Measurements from ENCODE around the gene NDUFC2.
"Not testable (repeated sequence)": the region's sequence is repeated elsewhere in the genome, so short reads cannot be mapped to it uniquely, and the experiment has no call there.

Gene NDUFC2

DNA sequence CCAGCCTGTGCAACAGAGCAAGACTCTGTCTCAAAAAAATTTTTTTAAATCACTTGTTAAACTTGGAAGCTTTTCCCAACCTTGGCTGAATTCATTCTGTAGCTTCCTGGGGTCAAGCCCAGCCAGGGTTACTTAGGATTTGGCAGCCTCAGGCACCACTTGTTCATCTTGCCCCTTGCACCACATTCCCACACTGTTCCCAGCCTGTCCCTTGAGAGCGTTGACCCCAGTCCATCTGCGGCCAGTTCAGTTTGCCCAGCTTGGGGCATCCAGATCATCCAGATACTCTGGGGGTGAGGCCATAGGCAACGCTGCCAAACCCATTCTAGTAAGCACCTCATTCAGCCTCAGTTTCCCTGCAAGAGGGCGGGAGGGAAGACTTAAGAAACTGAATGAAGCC, 24.7 kb downstream of the NDUFC2 start:
- no peaks in the 10 kb centered on the region for H3K27me3 Mint-ChIP-seq
- no peak overlapping the region for H3K4me3 Mint-ChIP-seq
- no peak overlapping the region for H3K27ac Mint-ChIP-seq
- no peaks in the 10 kb centered on the region for H3K9me3 Mint-ChIP-seq
- intact Hi-C loops (cut with micrococcal nuclease), result no loop called here
- H3K36me3 Mint-ChIP-seq (ENCODE audit: low read depth), result no peaks in the 10 kb centered on the region
- H3K4me1 Mint-ChIP-seq (ENCODE audit: low read depth), result peaks cover 9% of the 10 kb centered on the region

DNA sequence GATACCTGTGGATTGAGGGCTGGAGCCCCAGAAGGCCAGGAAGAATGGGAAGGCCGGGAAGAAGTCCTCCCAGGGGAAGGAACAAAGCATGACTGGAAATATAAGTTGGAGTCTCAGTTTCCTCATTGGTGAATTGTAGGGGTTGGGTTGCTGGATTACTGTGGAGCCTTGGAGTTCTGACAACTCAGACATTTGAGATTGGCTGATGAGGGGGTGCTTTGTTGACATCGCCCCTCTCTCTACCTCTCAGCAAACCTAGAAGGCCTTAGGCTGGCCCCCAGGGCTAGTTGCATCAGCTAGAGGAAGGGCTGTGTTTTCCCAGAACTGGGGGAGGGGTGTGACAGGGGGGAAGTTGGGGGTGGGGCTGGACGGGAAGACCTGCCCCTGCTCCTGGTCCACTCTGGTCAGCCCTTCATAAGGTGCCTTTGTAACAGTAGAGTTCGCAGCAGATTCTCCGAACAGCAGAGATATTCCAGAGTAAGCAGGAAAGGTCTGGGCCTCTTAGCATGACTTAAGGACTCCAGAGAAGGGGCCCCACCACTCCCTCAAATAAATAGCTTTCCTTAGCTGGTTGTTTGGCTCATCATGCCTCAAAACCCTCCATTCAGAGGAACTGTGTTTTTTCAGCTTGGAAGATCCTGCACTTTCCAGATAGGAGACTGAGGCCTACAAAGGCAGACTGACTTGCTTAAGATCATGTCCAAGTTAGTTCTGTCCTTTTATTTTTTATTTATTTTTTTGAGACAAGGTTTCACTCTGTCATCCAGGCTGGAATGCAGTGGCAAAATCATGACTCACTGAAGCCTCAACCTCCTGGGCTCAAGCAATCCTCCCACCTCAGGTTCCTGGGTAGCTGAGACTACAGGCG, 28.5 kb downstream of the NDUFC2 start:
- H3K4me1 Mint-ChIP-seq (ENCODE audit: low read depth), result peaks cover 13% of the 10 kb centered on the region
- H3K36me3 Mint-ChIP-seq (ENCODE audit: low read depth), result no peaks in the 10 kb centered on the region
- H3K9me3 Mint-ChIP-seq, result no peaks in the 10 kb centered on the region
- no peaks in the 10 kb centered on the region for H3K27me3 Mint-ChIP-seq
- H3K4me3 Mint-ChIP-seq, result no peak overlapping the region
- intact Hi-C loops (cut with micrococcal nuclease), result no loop called here
- H3K27ac Mint-ChIP-seq, result no peak overlapping the region

DNA sequence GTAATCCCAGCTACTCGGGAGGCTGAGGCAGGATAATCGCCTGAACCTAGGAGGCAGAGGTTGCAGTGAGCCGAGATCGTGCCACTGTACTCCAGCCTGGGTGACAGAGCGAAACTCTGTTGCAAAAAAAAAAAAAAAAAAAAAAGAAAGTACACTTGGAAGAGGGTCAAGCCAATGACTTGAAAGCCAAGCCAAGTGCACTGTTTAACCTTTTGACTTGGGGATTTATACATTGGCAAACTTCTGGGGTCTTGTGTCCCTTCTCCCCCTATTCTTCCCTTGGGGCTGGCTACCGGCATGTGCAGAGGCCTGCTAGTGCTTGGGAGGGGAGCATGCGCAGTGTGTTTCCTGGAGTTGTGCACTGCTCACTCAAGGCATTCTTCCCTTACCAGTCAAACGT, 30.3 kb downstream of the NDUFC2 start:
- Mint-ChIP-seq H3K4me1 (ENCODE audit: low read depth) (peaks cover 21% of the 10 kb centered on the region), H3K27ac (no peak overlapping the region), H3K4me3 (no peak overlapping the region), H3K27me3 (peaks cover 6% of the 10 kb centered on the region), H3K36me3 (ENCODE audit: low read depth) (no peaks in the 10 kb centered on the region), H3K9me3 (no peaks in the 10 kb centered on the region)
- intact Hi-C loops (cut with micrococcal nuclease), result no loop called here

DNA sequence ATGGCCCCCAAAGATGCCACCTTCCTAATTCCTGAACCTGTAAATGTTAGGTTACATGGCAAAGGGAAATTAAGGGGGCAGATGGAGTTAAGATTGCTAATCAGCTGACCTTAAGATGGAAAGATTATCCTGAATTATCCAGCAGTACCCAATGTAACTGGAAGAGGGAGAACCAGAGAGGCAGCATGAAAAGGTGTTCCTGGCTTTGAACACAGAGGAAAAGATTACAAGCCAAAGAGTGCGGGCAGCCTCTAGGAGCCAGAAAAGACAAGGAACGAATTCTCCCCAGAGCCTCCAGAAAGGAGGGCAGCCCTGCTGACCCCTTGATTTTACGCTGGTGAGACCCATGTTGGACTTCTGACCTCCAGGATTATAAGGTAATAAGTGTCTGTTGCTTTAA, 31.1 kb downstream of the NDUFC2 start:
- peaks cover 10% of the 10 kb centered on the region for H3K27me3 Mint-ChIP-seq
- peaks cover 21% of the 10 kb centered on the region for H3K4me1 Mint-ChIP-seq (ENCODE audit: low read depth)
- H3K27ac Mint-ChIP-seq, result no peak overlapping the region
- H3K4me3 Mint-ChIP-seq, result no peak overlapping the region
- H3K36me3 Mint-ChIP-seq (ENCODE audit: low read depth), result no peaks in the 10 kb centered on the region
- intact Hi-C loops (cut with micrococcal nuclease), result no loop called here
- H3K9me3 Mint-ChIP-seq, result no peaks in the 10 kb centered on the region

DNA sequence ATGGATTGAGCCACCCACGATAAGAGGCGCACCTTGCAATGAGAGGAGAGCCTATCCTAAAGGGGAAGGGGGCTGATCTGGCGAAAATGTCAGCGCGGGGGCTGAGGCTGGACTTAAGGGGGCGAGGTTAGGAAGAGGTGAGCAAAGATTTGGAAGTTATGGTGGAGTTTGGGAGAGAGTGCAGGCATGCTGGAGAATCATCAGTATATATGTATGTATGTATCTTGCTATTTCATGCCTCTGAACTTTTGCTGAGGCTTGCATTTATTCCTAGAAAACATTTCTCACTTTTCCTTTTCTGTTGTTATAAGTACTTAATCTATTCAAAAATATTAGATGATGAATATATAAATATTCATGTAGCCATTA, 33.2 kb downstream of the NDUFC2 start:
- H3K4me3 Mint-ChIP-seq, result no peak overlapping the region
- intact Hi-C loops (cut with micrococcal nuclease), result no loop called here
- no peaks in the 10 kb centered on the region for H3K9me3 Mint-ChIP-seq
- H3K36me3 Mint-ChIP-seq (ENCODE audit: low read depth), result no peaks in the 10 kb centered on the region
- peaks cover 21% of the 10 kb centered on the region for H3K4me1 Mint-ChIP-seq (ENCODE audit: low read depth)
- H3K27ac Mint-ChIP-seq, result no peak overlapping the region
- peaks cover 10% of the 10 kb centered on the region for H3K27me3 Mint-ChIP-seq

DNA sequence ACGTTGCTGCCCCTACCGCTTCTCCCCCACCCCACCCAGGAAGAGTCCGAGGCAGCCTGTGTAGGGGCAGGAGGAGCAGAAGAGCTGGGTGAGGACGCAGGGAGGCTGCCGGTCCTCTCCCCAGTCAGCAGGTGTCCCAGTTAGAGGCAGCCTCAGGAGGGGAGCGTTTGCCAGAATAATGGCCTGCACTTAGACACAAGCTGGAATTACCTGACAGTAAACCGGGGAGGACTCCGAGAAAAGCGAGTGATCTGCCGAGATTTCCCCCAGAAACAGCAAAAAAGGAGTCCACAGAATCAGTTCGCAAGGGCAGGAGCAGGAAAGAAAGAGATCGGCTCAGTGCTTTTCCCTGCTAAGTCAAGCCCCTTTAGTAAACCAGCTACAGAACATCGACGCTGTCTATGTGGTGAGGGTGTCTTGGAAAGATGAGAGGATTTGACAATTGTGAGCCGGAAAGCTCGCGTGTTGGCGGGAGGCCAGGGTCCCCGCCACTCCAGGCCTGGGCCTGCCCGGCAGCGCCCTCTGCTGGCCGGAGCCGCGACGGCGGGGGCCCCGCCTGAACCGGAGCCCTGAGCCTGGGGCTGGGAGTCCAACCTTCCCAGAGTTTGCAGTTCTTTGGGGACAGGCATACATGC, 33.7 kb downstream of the NDUFC2 start:
- H3K4me1 Mint-ChIP-seq (ENCODE audit: low read depth), result peaks cover 16% of the 10 kb centered on the region
- no peaks in the 10 kb centered on the region for H3K9me3 Mint-ChIP-seq
- H3K36me3 Mint-ChIP-seq (ENCODE audit: low read depth), result no peaks in the 10 kb centered on the region
- H3K27ac Mint-ChIP-seq, result no peak overlapping the region
- peak overlapping the region; percentile 60 for H3K4me3 Mint-ChIP-seq
- peaks cover 10% of the 10 kb centered on the region for H3K27me3 Mint-ChIP-seq
- intact Hi-C loops (cut with micrococcal nuclease), result no loop called here

DNA sequence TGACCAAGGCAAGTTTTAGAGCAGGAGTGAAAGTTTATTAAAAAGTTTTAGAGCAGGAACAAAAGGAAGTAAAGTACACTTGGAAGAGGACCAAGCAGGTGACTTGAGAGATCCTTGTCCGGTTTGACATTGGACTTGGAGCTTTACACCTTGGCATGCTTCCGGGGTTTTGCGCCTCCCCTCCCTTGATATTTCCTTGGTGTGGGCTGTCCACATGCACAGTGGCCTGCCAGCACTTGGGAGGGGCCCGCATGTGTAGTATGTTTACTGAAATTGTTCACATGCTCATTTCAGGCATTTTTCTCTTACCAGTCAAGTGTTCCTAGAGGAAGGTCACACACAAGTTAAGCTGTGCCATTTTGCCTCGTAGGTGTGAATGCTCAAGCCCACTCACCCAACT, 35.0 kb downstream of the NDUFC2 start:
- Mint-ChIP-seq H3K36me3 (ENCODE audit: low read depth) (no peaks in the 10 kb centered on the region), H3K27me3 (peaks cover 10% of the 10 kb centered on the region), H3K4me1 (ENCODE audit: low read depth) (peaks cover 21% of the 10 kb centered on the region), H3K9me3 (no peaks in the 10 kb centered on the region), H3K4me3 (no peak overlapping the region), H3K27ac (no peak overlapping the region)
- intact Hi-C loops (cut with micrococcal nuclease), result no loop called here

DNA sequence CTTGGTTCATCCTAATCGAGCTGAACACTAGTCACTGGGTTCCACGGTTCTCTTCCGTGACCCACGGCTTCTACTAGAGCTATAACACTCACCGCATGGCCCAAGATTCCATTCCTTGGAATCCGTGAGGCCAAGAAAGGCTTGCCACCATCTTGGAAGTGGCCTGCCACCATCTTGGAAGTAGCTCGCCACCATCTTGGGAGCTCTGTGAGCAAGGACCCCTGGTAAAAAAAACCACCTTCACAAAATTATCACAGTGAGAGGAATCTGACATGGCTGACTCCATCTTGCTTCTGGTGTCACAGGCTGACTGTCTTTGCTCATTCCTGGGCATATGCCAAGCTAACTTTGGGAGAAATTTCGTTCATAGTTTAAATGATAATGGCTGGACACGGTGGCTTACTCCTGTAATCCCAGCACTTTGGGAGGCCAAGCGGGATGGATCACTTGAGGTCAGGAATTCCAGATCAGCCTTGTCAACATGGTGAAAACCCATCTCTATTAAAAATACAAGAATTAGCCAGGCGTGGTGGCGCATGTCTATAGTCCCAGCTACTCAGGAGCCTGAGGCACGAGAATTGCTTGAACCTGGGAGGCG, 37.7 kb downstream of the NDUFC2 start:
- Mint-ChIP-seq H3K4me3 (no peak overlapping the region), H3K27ac (peak overlapping the region; percentile 2), H3K4me1 (ENCODE audit: low read depth) (peaks cover 28% of the 10 kb centered on the region), H3K27me3 (peaks cover 10% of the 10 kb centered on the region), H3K9me3 (no peaks in the 10 kb centered on the region), H3K36me3 (ENCODE audit: low read depth) (no peaks in the 10 kb centered on the region)
- intact Hi-C loops (cut with micrococcal nuclease), result no loop called here

DNA sequence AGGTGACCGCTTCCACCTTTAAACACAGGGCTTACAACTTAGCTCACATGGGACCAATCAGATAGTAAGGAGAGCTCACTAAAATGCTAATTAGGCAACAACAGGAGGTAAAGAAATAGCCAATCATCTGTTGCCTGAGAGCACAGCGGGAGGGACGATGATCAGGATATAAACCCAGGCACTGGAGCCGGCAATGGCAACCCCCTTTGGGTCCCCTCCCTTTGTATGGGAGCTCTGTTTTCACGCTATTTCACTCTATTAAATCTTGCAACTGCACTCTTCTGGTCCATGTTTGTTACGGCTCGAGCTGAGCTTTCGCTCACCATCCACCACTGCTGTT, 38.3 kb downstream of the NDUFC2 start:
- intact Hi-C loops (cut with micrococcal nuclease); H3K9me3 Mint-ChIP-seq; H3K4me3 Mint-ChIP-seq; H3K27me3 Mint-ChIP-seq; H3K36me3 Mint-ChIP-seq (ENCODE audit: low read depth): not testable (repeated sequence)
- Mint-ChIP-seq H3K4me1 (ENCODE audit: low read depth) (peaks cover 27% of the 10 kb centered on the region), H3K27ac (peak overlapping the region; percentile 2)

DNA sequence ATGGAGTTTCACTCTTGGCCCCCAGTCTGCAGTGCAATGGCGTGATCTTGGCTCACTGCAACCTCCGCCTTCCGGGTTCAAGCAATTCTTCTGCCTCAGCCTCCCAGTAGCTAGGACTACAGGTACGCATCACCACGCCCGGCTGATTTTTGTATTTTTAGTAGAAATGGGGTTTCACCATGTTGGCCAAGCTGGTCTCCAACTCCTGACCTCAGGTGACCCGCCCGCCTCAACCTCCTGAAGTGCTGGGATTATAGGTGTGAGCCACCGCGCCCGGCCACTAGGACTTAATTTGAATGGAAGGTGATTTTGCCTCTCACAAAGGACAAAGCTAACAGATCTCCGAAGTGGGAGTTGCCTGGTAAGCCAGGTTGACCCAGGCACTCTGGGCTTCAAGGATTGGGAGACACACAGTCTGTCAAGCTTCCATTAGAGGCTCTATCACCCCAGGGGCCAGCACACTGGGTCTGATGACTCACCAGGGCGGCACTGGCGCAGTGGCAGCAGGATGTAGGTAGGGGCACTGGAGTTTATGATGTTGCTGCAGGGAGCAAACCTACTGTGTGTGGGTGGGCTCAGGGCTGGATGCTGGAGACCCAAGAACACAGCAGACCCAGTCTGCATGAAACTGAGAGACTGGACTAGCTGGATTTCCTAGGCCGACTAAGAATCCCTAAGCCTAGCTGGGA, 38.8 kb downstream of the NDUFC2 start:
- H3K4me3 Mint-ChIP-seq, result no peak overlapping the region
- peaks cover 22% of the 10 kb centered on the region for H3K4me1 Mint-ChIP-seq (ENCODE audit: low read depth)
- peaks cover 7% of the 10 kb centered on the region for H3K27me3 Mint-ChIP-seq
- no peaks in the 10 kb centered on the region for H3K36me3 Mint-ChIP-seq (ENCODE audit: low read depth)
- peak overlapping the region; percentile 87 for H3K27ac Mint-ChIP-seq
- no peaks in the 10 kb centered on the region for H3K9me3 Mint-ChIP-seq
- intact Hi-C loops (cut with micrococcal nuclease), result no loop called here

DNA sequence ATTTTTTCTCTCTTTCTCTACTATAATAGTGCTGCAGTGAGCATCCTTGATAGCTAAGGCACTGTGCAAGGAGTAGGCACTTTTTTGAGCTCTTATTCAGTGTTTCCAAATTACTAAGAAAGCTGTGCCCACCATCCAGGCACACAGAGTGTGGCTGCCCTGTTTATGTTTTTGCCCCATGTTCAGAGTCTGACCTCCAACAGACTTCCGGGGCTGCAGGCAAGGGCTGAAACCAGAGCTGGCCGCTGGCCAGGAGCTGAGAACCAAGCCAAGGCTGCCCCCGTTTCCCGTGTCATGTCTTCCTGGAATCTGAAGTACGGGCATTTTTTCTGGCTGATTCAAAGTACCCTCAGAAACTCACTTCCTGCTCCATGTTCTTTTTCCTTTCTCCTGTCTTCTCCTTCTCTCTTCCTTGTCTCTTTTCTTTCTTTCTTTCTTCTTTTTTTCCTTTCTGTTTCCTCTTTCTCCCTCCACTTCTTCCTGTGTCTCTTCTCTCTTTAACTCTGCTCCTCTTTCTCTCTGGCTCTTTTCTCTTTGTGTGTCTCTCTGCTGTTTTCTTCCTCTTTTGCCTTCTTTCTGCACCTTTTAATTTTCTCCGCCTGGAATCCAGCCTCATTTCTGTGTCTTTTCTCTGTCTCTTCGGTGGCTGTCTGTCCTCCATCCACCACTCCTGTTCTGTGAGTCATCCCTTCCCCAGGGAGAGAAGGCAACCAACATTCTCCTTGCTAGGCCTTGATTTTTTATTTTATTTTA, 39.6 kb downstream of the NDUFC2 start:
- no peaks in the 10 kb centered on the region for H3K9me3 Mint-ChIP-seq
- H3K4me3 Mint-ChIP-seq, result peak overlapping the region; percentile 60
- peaks cover 18% of the 10 kb centered on the region for H3K4me1 Mint-ChIP-seq (ENCODE audit: low read depth)
- intact Hi-C loops (cut with micrococcal nuclease), result no loop called here
- no peaks in the 10 kb centered on the region for H3K36me3 Mint-ChIP-seq (ENCODE audit: low read depth)
- peaks cover 4% of the 10 kb centered on the region for H3K27me3 Mint-ChIP-seq
- peak overlapping the region; percentile 87 for H3K27ac Mint-ChIP-seq

DNA sequence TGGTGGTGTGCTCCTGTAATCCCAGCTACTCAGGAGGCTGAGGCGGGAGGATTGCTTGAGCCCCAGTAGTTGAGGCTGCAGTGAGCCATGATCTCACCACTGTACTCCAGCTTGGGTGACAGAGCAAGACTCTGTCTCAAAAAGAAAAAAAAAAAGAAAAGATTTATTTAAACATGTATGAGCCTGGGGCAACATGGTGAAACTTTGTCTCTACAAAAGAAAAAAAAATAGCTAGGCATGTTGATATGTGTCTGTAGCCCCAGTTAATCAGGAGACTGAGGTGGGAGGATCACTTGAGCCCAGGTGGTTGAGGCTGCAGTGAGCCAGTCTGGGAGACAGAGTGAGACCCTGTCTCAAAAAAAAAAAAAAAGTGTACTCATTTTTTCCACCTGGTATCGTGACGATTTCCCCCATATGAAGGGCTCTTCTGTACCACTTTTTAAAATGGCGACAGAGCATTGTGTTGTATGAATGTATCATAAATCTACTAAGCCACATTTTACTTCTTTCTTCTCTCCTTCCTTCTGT, 40.2 kb downstream of the NDUFC2 start:
- Mint-ChIP-seq H3K27ac (peak overlapping the region; percentile 87), H3K27me3 (peaks cover 4% of the 10 kb centered on the region), H3K4me1 (ENCODE audit: low read depth) (peaks cover 18% of the 10 kb centered on the region), H3K9me3 (no peaks in the 10 kb centered on the region), H3K36me3 (ENCODE audit: low read depth) (no peaks in the 10 kb centered on the region), H3K4me3 (no peak overlapping the region)
- intact Hi-C loops (cut with micrococcal nuclease), result no loop called here

DNA sequence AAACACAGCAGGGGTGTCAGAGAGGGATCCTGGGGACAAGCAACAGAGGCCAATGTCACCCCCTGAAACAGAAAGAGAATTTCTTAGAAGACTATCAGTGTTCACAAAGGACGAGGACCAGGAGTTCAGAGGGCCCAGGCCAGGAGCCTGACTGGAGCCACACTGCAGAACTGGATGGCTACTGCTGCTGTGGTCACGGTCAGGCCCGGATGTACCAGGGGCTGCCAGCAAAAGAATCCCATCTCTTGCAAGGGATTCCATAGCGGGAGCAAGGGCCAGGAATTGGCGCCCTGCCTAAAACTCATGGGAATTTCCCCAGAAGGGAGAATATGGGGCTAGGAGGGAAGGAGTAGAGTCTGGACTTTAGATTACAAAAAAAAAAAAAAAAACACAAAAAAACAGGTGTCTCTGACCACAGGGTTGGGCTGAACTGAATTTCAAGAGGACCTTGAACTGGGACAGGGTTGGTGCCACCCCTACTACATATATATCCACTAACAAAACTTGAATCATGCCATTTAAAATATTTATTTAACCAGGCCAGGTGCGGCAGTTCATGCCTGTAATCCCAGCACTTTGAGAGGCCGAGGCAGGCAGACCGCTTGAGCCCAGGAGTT, 40.9 kb downstream of the NDUFC2 start:
- Mint-ChIP-seq H3K27ac (no peak overlapping the region), H3K9me3 (no peaks in the 10 kb centered on the region), H3K36me3 (ENCODE audit: low read depth) (no peaks in the 10 kb centered on the region), H3K4me3 (no peak overlapping the region), H3K4me1 (ENCODE audit: low read depth) (peaks cover 18% of the 10 kb centered on the region), H3K27me3 (no peaks in the 10 kb centered on the region)
- intact Hi-C loops (cut with micrococcal nuclease), result no loop called here

Data from dendritic cell treated with granulocyte-macrophage colony-stimulating factor and Interleukin-4, amounts not matched to agents 40 ng/mL and 50 ng/mL, for 4 days (primary cell).